ENCODE results near the gene TTC23L.

TTC23L gene

DNA sequence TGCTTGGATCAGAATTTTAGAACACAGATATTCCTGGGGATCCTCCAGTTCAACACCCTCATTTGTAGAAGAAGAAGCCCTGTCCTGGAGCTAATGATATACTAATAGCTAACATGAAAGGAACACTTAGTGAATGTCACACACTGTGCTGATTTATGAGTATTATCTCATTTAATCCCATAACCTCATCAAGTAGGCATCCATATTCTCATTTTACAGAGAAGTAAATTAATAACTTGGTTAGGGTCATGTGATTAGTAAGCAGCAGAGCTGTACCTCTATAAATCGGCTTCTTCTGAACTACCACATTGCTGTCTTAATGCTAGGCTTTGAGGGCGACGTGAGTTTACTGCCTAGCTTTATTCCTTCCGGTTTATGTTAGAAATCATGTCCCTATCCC is 6.0 kb downstream of the TTC23L start:
- FAIRE-seq (no peak), DNase-seq (ENCODE audit: insufficient read length, low spot score) (no peak)
- TF ChIP-seq TAF1 (IDR thresholded peaks at IDR 0.05; ENCODE audit: low read depth, low read length) (no peak), SPI1 (IDR thresholded peaks at IDR 0.05; ENCODE audit: low read depth, low read length) (no peak), POLR2AphosphoS5 (IDR thresholded peaks at IDR 0.05; ENCODE audit: low read depth, low read length) (no peak), POU2F2 (IDR thresholded peaks at IDR 0.05; ENCODE audit: low read depth, low read length) (no peak), PAX5 (IDR thresholded peaks at IDR 0.05; ENCODE audit: insufficient read depth, low read length, severe bottlenecking) (no peak), POLR2A (IDR thresholded peaks at IDR 0.05; ENCODE audit: low read depth, low read length) (no peak)

DNA sequence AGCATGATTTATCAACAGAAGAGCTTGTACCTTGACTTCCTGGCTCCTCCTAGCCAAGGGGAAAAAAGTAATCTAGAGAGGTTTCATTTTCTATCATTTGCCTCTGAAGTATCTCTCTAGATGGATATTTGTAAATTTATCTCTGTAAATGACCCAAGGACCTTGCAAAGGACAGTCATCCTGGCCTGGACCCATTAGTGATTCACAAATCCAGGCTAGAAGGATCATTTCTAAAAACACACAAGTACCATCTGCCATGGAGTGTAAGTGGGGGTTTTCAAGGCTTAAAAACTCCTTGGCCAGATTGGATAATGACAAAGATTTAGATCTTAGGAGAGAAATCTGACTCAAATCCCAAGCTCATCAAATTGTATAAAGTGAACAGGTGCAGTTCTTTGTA is 8.1 kb downstream of the TTC23L start:
- FAIRE-seq, result no peak

DNA sequence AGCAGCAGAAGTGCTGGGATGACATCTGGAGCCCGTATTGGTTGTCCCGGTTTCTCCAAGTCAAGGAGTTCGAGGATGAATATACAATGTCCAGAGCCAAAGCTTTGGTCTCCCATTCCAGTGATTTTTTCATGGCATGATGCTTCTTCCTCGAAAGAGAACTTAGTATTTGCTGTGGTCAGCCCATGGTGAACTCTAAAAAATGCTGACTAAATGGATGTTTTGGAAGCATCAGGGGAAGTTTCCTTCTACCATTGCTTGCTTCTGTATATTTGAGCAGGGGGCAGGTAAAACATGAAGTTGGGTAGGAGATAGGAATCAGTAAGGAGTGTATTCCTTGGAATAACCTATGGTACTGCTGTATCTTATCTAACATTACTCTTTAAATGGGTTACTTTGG is 8.6 kb downstream of the TTC23L start:
- FAIRE-seq (no peak), DNase-seq (ENCODE audit: insufficient read length, low spot score) (no peak)
- TF ChIP-seq TAF1 (IDR thresholded peaks at IDR 0.05; ENCODE audit: low read depth, low read length), result no peak
- TF ChIP-seq PAX5 (IDR thresholded peaks at IDR 0.05; ENCODE audit: insufficient read depth, low read length, severe bottlenecking), result no peak
- no peak for TF ChIP-seq SPI1 (IDR thresholded peaks at IDR 0.05; ENCODE audit: low read depth, low read length)
- TF ChIP-seq POLR2A (IDR thresholded peaks at IDR 0.05; ENCODE audit: low read depth, low read length), result no peak
- no peak for TF ChIP-seq POLR2AphosphoS5 (IDR thresholded peaks at IDR 0.05; ENCODE audit: low read depth, low read length)
- TF ChIP-seq POU2F2 (IDR thresholded peaks at IDR 0.05; ENCODE audit: low read depth, low read length), result no peak

More for the DNA sequence above, 8.1 kb downstream of the TTC23L start:
- no peak for TF ChIP-seq PAX5 (IDR thresholded peaks at IDR 0.05; ENCODE audit: insufficient read depth, low read length, severe bottlenecking)
- TF ChIP-seq SPI1 (IDR thresholded peaks at IDR 0.05; ENCODE audit: low read depth, low read length), result no peak
- TF ChIP-seq POLR2AphosphoS5 (IDR thresholded peaks at IDR 0.05; ENCODE audit: low read depth, low read length), result no peak
- TF ChIP-seq POLR2A (IDR thresholded peaks at IDR 0.05; ENCODE audit: low read depth, low read length), result no peak
- no peak for TF ChIP-seq TAF1 (IDR thresholded peaks at IDR 0.05; ENCODE audit: low read depth, low read length)
- no peak for TF ChIP-seq POU2F2 (IDR thresholded peaks at IDR 0.05; ENCODE audit: low read depth, low read length)
- no peak for DNase-seq (ENCODE audit: insufficient read length, low spot score)

DNA sequence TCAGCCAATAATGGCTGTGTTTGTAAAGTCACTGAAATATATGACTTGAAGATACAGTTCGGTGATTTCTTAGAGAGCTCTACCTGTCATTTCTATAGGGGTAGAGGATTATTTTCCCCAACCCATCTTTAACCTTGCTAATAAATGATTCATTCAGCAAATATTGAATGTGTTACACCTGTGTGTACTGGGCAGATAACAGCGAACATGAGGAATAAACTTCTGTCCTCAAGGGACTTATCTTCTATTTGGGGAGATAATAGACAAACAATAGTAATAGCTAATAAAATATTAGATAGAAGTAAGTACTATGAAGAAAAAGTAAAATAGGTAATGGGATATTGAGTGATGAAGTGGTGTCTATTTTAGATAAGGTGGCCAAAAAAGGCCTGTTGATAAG is 9.3 kb downstream of the TTC23L start:
- TF ChIP-seq TAF1 (IDR thresholded peaks at IDR 0.05; ENCODE audit: low read depth, low read length) (no peak), POLR2AphosphoS5 (IDR thresholded peaks at IDR 0.05; ENCODE audit: low read depth, low read length) (no peak), POU2F2 (IDR thresholded peaks at IDR 0.05; ENCODE audit: low read depth, low read length) (no peak), SPI1 (IDR thresholded peaks at IDR 0.05; ENCODE audit: low read depth, low read length) (no peak), PAX5 (IDR thresholded peaks at IDR 0.05; ENCODE audit: insufficient read depth, low read length, severe bottlenecking) (no peak), POLR2A (IDR thresholded peaks at IDR 0.05; ENCODE audit: low read depth, low read length) (no peak)
- FAIRE-seq (no peak), DNase-seq (ENCODE audit: insufficient read length, low spot score) (no peak)

DNA sequence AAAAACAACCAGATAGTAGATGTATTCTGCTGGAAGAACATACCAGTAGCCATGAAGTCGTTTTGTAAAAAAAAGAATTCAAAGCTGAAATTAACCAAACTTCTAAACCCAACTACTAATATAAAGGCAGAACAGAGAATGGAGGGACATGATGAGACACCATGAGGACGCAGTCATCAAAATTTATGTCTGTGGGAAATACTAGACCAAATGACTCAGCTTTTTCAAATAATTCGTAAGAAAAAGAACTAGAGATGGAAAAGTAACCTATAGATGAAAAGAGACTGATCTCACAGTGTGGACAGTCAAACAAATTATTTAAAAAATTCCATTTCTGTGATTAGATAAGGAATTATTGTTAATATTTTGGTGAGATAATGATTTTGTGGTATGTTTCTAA is 10.3 kb downstream of the TTC23L start:
- no peak for DNase-seq (ENCODE audit: insufficient read length, low spot score)
- TF ChIP-seq TAF1 (IDR thresholded peaks at IDR 0.05; ENCODE audit: low read depth, low read length), result no peak
- no peak for TF ChIP-seq POLR2A (IDR thresholded peaks at IDR 0.05; ENCODE audit: low read depth, low read length)
- no peak for FAIRE-seq

DNA sequence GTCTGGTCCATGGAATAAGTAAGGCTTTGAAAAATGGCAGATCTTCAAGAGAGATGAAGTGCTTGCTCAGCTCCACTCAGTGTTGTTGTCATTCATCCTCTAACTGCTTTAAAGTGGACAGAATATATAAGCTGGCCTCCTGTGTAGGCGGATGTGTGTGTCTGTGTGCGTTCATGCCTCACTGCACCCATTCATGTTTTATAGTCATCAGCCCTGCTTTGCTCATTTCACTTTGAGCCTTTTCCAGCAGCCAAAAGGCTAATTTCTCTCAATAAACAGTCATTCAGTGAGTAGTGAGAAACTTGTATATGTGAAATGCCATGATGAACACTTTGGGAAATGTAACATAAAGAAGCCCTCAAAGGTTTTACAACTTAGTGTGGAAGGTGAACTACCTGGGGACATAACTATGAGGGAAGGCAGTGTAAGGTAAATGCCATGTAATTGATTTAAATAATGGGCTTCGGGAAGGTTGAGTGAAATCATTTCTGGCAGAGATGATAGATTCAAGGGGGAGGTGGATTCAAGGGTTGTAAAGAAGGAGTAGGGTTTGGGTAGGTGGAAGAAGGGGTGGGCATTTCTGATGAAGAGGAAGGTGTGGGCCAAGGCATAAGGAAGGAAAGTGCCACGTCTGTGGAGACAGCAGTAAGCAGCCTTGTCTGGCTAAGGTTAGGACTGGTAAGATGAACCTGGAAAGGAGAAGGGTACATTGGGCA is 15.7 kb downstream of the TTC23L start:
- DNase-seq (ENCODE audit: insufficient read length, low spot score) (no peak), FAIRE-seq (peak; percentile 69)
- TF ChIP-seq SPI1 (IDR thresholded peaks at IDR 0.05; ENCODE audit: low read depth, low read length) (no peak), PAX5 (IDR thresholded peaks at IDR 0.05; ENCODE audit: insufficient read depth, low read length, severe bottlenecking) (peak; percentile 94), TAF1 (IDR thresholded peaks at IDR 0.05; ENCODE audit: low read depth, low read length) (no peak), POU2F2 (IDR thresholded peaks at IDR 0.05; ENCODE audit: low read depth, low read length) (0 out of 2 replicates have a peak, but pooled peaks have one; percentile 36), POLR2AphosphoS5 (IDR thresholded peaks at IDR 0.05; ENCODE audit: low read depth, low read length) (no peak), POLR2A (IDR thresholded peaks at IDR 0.05; ENCODE audit: low read depth, low read length) (no peak)

DNA sequence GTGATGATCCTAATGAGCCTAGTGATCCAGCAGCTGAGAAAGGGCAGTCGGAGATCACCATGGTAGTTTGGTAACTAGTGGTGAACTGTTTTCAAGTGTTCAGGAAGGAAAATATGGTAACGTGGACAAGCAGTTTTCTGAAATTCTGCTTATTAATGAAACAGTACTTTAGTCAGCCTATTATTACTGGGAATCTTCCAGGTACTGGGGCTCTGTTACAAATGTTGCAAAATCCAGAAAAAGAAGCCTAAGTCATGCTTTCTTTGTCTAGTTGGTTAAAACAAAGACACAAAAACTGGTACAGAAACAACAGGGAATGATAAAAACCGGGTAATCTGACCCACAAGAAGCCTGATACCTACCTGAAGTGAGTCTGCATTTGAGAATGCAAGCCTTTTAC is 18.2 kb downstream of the TTC23L start:
- DNase-seq (ENCODE audit: insufficient read length, low spot score) (no peak), FAIRE-seq (no peak)
- TF ChIP-seq POLR2A (IDR thresholded peaks at IDR 0.05; ENCODE audit: low read depth, low read length), result no peak
- no peak for TF ChIP-seq TAF1 (IDR thresholded peaks at IDR 0.05; ENCODE audit: low read depth, low read length)
- TF ChIP-seq PAX5 (IDR thresholded peaks at IDR 0.05; ENCODE audit: insufficient read depth, low read length, severe bottlenecking), result no peak
- TF ChIP-seq POLR2AphosphoS5 (IDR thresholded peaks at IDR 0.05; ENCODE audit: low read depth, low read length), result no peak
- no peak for TF ChIP-seq SPI1 (IDR thresholded peaks at IDR 0.05; ENCODE audit: low read depth, low read length)
- TF ChIP-seq POU2F2 (IDR thresholded peaks at IDR 0.05; ENCODE audit: low read depth, low read length), result no peak

DNA sequence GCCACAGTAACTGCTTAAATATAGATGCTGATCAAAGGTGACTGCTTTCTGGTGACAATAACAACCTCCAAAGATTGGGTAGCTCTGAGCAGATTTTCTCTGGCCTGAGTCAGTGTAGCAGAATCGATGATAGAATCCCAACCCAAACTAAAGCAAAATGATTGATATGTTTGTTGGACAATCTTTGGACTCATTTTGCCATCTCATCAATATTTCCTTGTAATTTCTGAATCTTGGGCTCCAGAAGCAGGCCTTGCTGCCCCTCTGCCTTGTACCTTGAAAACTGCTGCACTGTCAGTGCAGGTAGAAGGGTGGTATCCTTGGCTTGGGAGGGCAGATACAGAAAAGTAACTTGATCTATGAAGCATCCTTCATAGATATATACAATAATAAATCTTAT is 18.9 kb downstream of the TTC23L start:
- FAIRE-seq, result no peak
- no peak for DNase-seq (ENCODE audit: insufficient read length, low spot score)
- no peak for TF ChIP-seq POLR2A (IDR thresholded peaks at IDR 0.05; ENCODE audit: low read depth, low read length)
- TF ChIP-seq PAX5 (IDR thresholded peaks at IDR 0.05; ENCODE audit: insufficient read depth, low read length, severe bottlenecking), result no peak
- no peak for TF ChIP-seq TAF1 (IDR thresholded peaks at IDR 0.05; ENCODE audit: low read depth, low read length)
- TF ChIP-seq POLR2AphosphoS5 (IDR thresholded peaks at IDR 0.05; ENCODE audit: low read depth, low read length), result no peak
- no peak for TF ChIP-seq POU2F2 (IDR thresholded peaks at IDR 0.05; ENCODE audit: low read depth, low read length)

DNA sequence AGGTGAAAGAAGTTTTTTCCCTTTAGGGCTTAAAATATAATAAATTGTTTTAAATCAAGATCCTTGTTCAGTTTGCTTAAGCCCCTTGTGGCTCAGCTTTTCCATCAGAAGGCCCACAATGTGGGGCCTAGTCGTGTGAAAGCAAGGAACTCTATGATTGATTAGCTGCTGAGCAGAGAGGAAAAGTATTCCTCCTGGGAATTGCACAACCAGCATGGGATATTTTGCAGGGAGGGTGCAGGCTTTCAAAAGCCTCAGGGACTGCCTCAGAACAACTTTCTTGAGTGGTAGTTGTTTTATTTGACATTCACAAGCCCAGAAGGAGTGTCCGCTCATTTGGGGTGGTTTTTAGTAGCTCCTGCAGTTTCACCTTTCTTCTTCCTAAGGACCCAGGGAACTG is 19.8 kb downstream of the TTC23L start:
- TF ChIP-seq PAX5 (IDR thresholded peaks at IDR 0.05; ENCODE audit: insufficient read depth, low read length, severe bottlenecking) (no peak), SPI1 (IDR thresholded peaks at IDR 0.05; ENCODE audit: low read depth, low read length) (no peak)
- FAIRE-seq, result no peak
- no peak for DNase-seq (ENCODE audit: insufficient read length, low spot score)

DNA sequence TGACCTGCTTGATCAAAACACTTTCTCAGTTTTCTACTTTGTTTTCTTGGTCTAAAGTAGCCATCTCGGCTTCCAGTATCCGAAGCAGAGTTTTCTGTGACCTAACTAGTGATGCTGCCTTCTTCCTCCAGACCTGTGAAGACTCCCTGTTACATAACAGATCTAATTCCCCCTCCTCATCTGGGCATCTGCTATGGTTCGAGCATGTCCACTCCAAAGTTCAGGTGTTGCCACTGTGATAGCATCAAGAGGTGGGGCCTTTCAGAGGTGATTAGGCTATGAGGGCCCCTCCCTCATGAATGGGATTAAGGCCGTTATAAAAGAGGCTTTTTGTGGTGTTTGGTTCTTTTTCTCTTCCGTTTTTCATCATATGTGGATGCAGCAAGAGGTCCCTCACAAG is 20.3 kb downstream of the TTC23L start:
- DNase-seq (ENCODE audit: insufficient read length, low spot score) (no peak), FAIRE-seq (no peak)
- TF ChIP-seq SPI1 (IDR thresholded peaks at IDR 0.05; ENCODE audit: low read depth, low read length) (no peak), POU2F2 (IDR thresholded peaks at IDR 0.05; ENCODE audit: low read depth, low read length) (no peak), TAF1 (IDR thresholded peaks at IDR 0.05; ENCODE audit: low read depth, low read length) (no peak), PAX5 (IDR thresholded peaks at IDR 0.05; ENCODE audit: insufficient read depth, low read length, severe bottlenecking) (no peak), POLR2A (IDR thresholded peaks at IDR 0.05; ENCODE audit: low read depth, low read length) (no peak), POLR2AphosphoS5 (IDR thresholded peaks at IDR 0.05; ENCODE audit: low read depth, low read length) (no peak)
